A549 (cell line): ENCODE measurements around the gene PDZD4. TPM values are rescaled to one million over a fixed set of nuclear protein-coding genes. Genes with fewer than 3 reads are reported as not detected.

ENCODE experiments used
- ATAC-seq, 2 experiments: fragments of 200-7000 bp in 1 of 2; fragments of >200 bp in 1 of 2; cut with Nextera tagmentation in 1 of 2; cut with Tn5 transposase in 1 of 2; 3 replicates each; pipeline versions ENCODE4 v1.8.0 to v1.9.1; 2018 to 2020; ENCODE audit warnings: mild to moderate bottlenecking in 1 of 2, moderate library complexity in 1 of 2
- CTCF ChIA-PET: fragments of 300-600 bp; sonication (Branson Sonifier 250); formaldehyde crosslinking; extraction: SDS; loops from one replicate; lab custom pipeline; 2021; ENCODE audit warnings: antibody characterized with exemption, inconsistent platforms; lab: Yijun Ruan, JAX
- POLR2A ChIA-PET: fragments of 350-600 bp; formaldehyde crosslinking; extraction: SDS; loops from one replicate; lab custom pipeline; 2021; ENCODE audit warnings: antibody characterized with exemption, inconsistent platforms; lab: Yijun Ruan, JAX
- DNase-seq, 2 experiments: peaks; one replicate each; pipeline versions ENCODE4 v3.0.0 to v3.0.0-alpha.2; 2011 to 2016; ENCODE audit warnings: low read depth in 1 of 2, low spot score in 1 of 2
- FAIRE-seq: peaks from 2 replicates; lab custom pipeline; 2011; peaks lifted over from hg19 to GRCh38; lab: Jason Lieb, UNC
- H3K27ac ChIP-seq, 2 experiments: fragments of >200 bp; sonication (Bioruptor Twin); formaldehyde crosslinking; 3 replicates each; pipeline ENCODE4 v1.5.1; 2016 to 2017
- H3K4me1 ChIP-seq: fragments of >200 bp; sonication (Bioruptor Twin); formaldehyde crosslinking; 3 replicates; pipeline ENCODE4 v1.6.1; 2016
- H3K4me2 ChIP-seq: fragments of >200 bp; sonication (Bioruptor Twin); formaldehyde crosslinking; 3 replicates; pipeline ENCODE4 v1.6.1; 2016
- H3K4me3 ChIP-seq: fragments of >200 bp; sonication (Bioruptor Twin); formaldehyde crosslinking; 3 replicates; pipeline ENCODE4 v1.5.1; 2016
- H3K9me3 ChIP-seq: fragments of >200 bp; sonication (Bioruptor Twin); formaldehyde crosslinking; 3 replicates; pipeline ENCODE4 v1.6.1; 2016
- BHLHE40 ChIP-seq: IDR thresholded peaks from 2 replicates; pipeline ENCODE4 v1.6.1; 2012; ENCODE audit warnings: low read depth, low read length, inconsistent platforms
- CBX2 ChIP-seq: fragments of 200-600 bp; sonication (generic); IDR thresholded peaks from 2 replicates; pipeline ENCODE4 v1.6.1; 2016; ENCODE audit warnings: low read depth, mild to moderate bottlenecking, borderline replicate concordance
- CHD2 ChIP-seq: fragments of 150-350 bp; IDR thresholded peaks from 2 replicates; pipeline ENCODE4 v1.6.1; 2014; ENCODE audit warnings: low read length; ENCODE audit not compliant: partially characterized antibody
- E2F6 ChIP-seq: IDR thresholded peaks from 2 replicates; pipeline ENCODE4 v1.6.1; 2012; ENCODE audit warnings: low read depth, borderline replicate concordance
- EHF ChIP-seq: fragments of 250-450 bp; sonication (Bioruptor Pico); IDR thresholded peaks from 2 replicates; pipeline ENCODE4 v1.5.0; 2020; ENCODE audit warnings: mild to moderate bottlenecking
- EHMT2 ChIP-seq: fragments of 200-600 bp; sonication (generic); IDR thresholded peaks from 2 replicates; pipeline ENCODE4 v1.6.1; 2016; ENCODE audit warnings: antibody characterized with exemption, low read depth, mild to moderate bottlenecking, moderate library complexity
- EP300 ChIP-seq, 2 experiments: fragments of >200 bp; sonication (Bioruptor Twin); formaldehyde crosslinking; IDR thresholded peaks; 2 replicates in 1 of 2; 3 replicates in 1 of 2; pipeline ENCODE4 v1.6.1; 2016 to 2017
- ESRRA ChIP-seq: fragments of 150-350 bp; IDR thresholded peaks from 2 replicates; pipeline ENCODE4 v1.6.1; 2014; ENCODE audit warnings: mild to moderate bottlenecking, low read length, borderline replicate concordance
- FOSB ChIP-seq: fragments of 250-450 bp; sonication (Bioruptor Pico); IDR thresholded peaks from 2 replicates; pipeline ENCODE4 v1.5.0; 2020; ENCODE audit warnings: mild to moderate bottlenecking, moderate library complexity
- FOSL2 ChIP-seq, 2 experiments: fragments of 450-650 bp in 1 of 2; fragments of >200 bp in 1 of 2; sonication (Bioruptor Twin) in 1 of 2; formaldehyde crosslinking; IDR thresholded peaks; 2 replicates each; pipeline versions ENCODE4 v1.5.0 to v1.6.1; 2016 to 2020; ENCODE audit warnings: mild to moderate bottlenecking in 1 of 2, moderate library complexity in 1 of 2
- FOXS1 ChIP-seq: fragments of 250-450 bp; sonication (Bioruptor Pico); IDR thresholded peaks from 2 replicates; pipeline ENCODE4 v1.5.0; 2020; ENCODE audit warnings: mild to moderate bottlenecking, moderate library complexity
- HDAC2 ChIP-seq: fragments of 200-600 bp; sonication (generic); IDR thresholded peaks from 2 replicates; pipeline ENCODE4 v1.6.1; 2016
- HES2 ChIP-seq: fragments of >200 bp; sonication (Bioruptor Twin); formaldehyde crosslinking; IDR thresholded peaks from 2 replicates; pipeline ENCODE4 v1.6.1; 2016
- HMGXB4 ChIP-seq: fragments of 250-450 bp; sonication (Bioruptor Pico); IDR thresholded peaks from 2 replicates; pipeline ENCODE4 v1.5.0; 2021; ENCODE audit warnings: mild to moderate bottlenecking, moderate library complexity, borderline replicate concordance
- HOXA7 ChIP-seq: fragments of 250-450 bp; sonication (Bioruptor Pico); IDR thresholded peaks from 2 replicates; pipeline ENCODE4 v1.5.0; 2020; ENCODE audit warnings: mild to moderate bottlenecking, moderate library complexity
- HOXB13 ChIP-seq: fragments of 250-450 bp; sonication (Bioruptor Pico); IDR thresholded peaks from 2 replicates; pipeline ENCODE4 v1.5.0; 2020; ENCODE audit warnings: low read depth, mild to moderate bottlenecking, moderate library complexity
- HOXB5 ChIP-seq: fragments of 250-450 bp; sonication (Bioruptor Pico); IDR thresholded peaks from 2 replicates; pipeline ENCODE4 v1.5.0; 2020; ENCODE audit warnings: mild to moderate bottlenecking, moderate library complexity
- JUN ChIP-seq, 2 experiments: fragments of >200 bp; sonication (Bioruptor Twin); formaldehyde crosslinking; IDR thresholded peaks; 2 replicates in 1 of 2; 3 replicates in 1 of 2; pipeline ENCODE4 v1.6.1; 2016 to 2017
- JUNB ChIP-seq: fragments of >200 bp; sonication (Bioruptor Twin); formaldehyde crosslinking; IDR thresholded peaks from 2 replicates; pipeline ENCODE4 v1.6.1; 2016
- KDM5A ChIP-seq: fragments of 200-600 bp; sonication (generic); IDR thresholded peaks from 2 replicates; pipeline ENCODE4 v1.6.1; 2016; ENCODE audit warnings: antibody characterized with exemption, mild to moderate bottlenecking
- MAX ChIP-seq: IDR thresholded peaks from 2 replicates; pipeline ENCODE4 v1.6.1; 2012
- MYC ChIP-seq: IDR thresholded peaks from 2 replicates; pipeline ENCODE4 v1.6.1; 2012; ENCODE audit warnings: mild to moderate bottlenecking, inconsistent platforms, low read length, improper control_type of control experiment, borderline replicate concordance
- PBX3 ChIP-seq: IDR thresholded peaks from 2 replicates; pipeline ENCODE4 v1.6.1; 2012
- PHF8 ChIP-seq: fragments of 200-600 bp; sonication (generic); IDR thresholded peaks from 2 replicates; pipeline ENCODE4 v1.6.1; 2016; ENCODE audit warnings: low read depth, mild to moderate bottlenecking, antibody characterized with exemption, moderate library complexity, borderline replicate concordance
- POLR2A ChIP-seq: IDR thresholded peaks from 2 replicates; pipeline ENCODE4 v1.6.1; 2012; ENCODE audit warnings: mild to moderate bottlenecking, low read length
- RAD21 ChIP-seq, 2 experiments: fragments of >200 bp in 1 of 2; sonication (Bioruptor Twin) in 1 of 2; formaldehyde crosslinking in 1 of 2; IDR thresholded peaks in 1 of 2; conservative IDR thresholded peaks in 1 of 2; 2 replicates in 1 of 2; 3 replicates in 1 of 2; pipeline ENCODE4 v1.6.1; 2012 to 2018; ENCODE audit warnings: inconsistent platforms in 1 of 2
- RCOR1 ChIP-seq: fragments of 150-350 bp; IDR thresholded peaks from 2 replicates; pipeline ENCODE4 v1.6.1; 2014; ENCODE audit warnings: antibody characterized with exemption, low read length, low read depth
- RFX5 ChIP-seq: fragments of 450-650 bp; IDR thresholded peaks from 2 replicates; pipeline ENCODE4 v1.7.1; 2014; ENCODE audit warnings: antibody characterized with exemption, mild to moderate bottlenecking, moderate library complexity
- SMC3 ChIP-seq: fragments of >200 bp; sonication (Bioruptor Twin); formaldehyde crosslinking; IDR thresholded peaks from 3 replicates; pipeline ENCODE4 v1.6.1; 2018; ENCODE audit warnings: inconsistent platforms
- ZNF302 ChIP-seq: fragments of 250-450 bp; sonication (Bioruptor Pico); IDR thresholded peaks from 2 replicates; pipeline ENCODE4 v1.9.0; 2021; ENCODE audit warnings: inconsistent platforms, mild to moderate bottlenecking, moderate library complexity
- ZSCAN20 ChIP-seq: fragments of 250-450 bp; sonication (Bioruptor Pico); IDR thresholded peaks from 2 replicates; pipeline ENCODE4 v1.8.0; 2022; ENCODE audit warnings: mild to moderate bottlenecking, moderate library complexity
- whole genome bisulfite sequencing: methylation state at CpG from one replicate; pipeline ENCODE4 v1.1.6; 2017; ENCODE audit errors: missing lambda C conversion rate; 5-methylcytosine and 5-hydroxymethylcytosine counted together
- polyA plus RNA-seq, 4 experiments: library from polyadenylated mRNA; depleted of rRNA in 3 of 4; stranded (reverse); fragments of >200 nt; fragmentation: RNase III in 1 of 4; extraction: RNeasy Plus Mini Kit Qiagen cat#74134 plus additional on column Dnase treatment in 1 of 4; gene quantifications; 2 replicates in 3 of 4; 3 replicates in 1 of 4; pipeline ENCODE4 v1.2.3, GENCODE V29; 2011 to 2017

PDZD4 gene
- polyA plus RNA-seq, 2 of the 4 experiments (the other 2 are of a cell fraction): 1.2 to 3.0 TPM

GRCh38 chrX:153807976-153808375 is 22.4 kb downstream of the PDZD4 start:
- POLR2A ChIA-PET: interaction anchor here (1.4 kb wide), 1 partner anchor 14 kb away, joined by 3 read pairs; the partner anchor contains the start of genes IDH3G and SSR4
- 70% methylated on average over 9 of the region's 19 CpGs for WGBS

GRCh38 chrX:153806999-153807575 is 23.3 kb downstream of the PDZD4 start:
- no peak for FAIRE-seq
- DNase-seq: no peak
- TF ChIP-seq MYC: no peak
- Histone ChIP-seq H3K27ac (no peak overlapping the region), H3K4me3 (no peak overlapping the region), H3K4me1 (no peaks in the 10 kb centered on the region), H3K9me3 (no peaks in the 10 kb centered on the region), H3K4me2 (no peak overlapping the region)
- no peak for ATAC-seq
- WGBS: 79% methylated on average over 12 of the region's 28 CpGs
- ChIA-PET CTCF (interaction anchor here (0.8 kb wide), 1 partner anchor 46 kb away, joined by 3 read pairs; no protein-coding TSS in a partner anchor), POLR2A (interaction anchor here (1.4 kb wide), 1 partner anchor 13 kb away, joined by 3 read pairs; the partner anchor contains the start of genes IDH3G and SSR4)

More at GRCh38 chrX:153807976-153808375, 22.4 kb downstream of the PDZD4 start:
- Histone ChIP-seq H3K9me3 (no peaks in the 10 kb centered on the region), H3K4me3 (no peak overlapping the region), H3K4me1 (no peaks in the 10 kb centered on the region), H3K4me2 (no peak overlapping the region), H3K27ac (no peak overlapping the region)
- CTCF ChIA-PET: interaction anchor here (0.9 to 1.2 kb wide), 2 partner anchors 9 to 45 kb away, joined by 3 read pairs; no protein-coding TSS in a partner anchor
- TF ChIP-seq E2F6 (no peak), HDAC2 (no peak), FOSL2 (IDR thresholded peaks at IDR 0.05) (no peak), FOSL2 (CRISPR knock-in tag; IDR thresholded peaks at IDR 0.05) (no peak), MAX (no peak), POLR2A (no peak), ZNF302 (no peak), ZSCAN20 (CRISPR knock-in tag) (no peak), PHF8 (no peak), RAD21 (conservative IDR thresholded peaks at IDR 0.05 in 1 of 2, IDR thresholded peaks at IDR 0.05 in 1 of 2) (no peak), FOXS1 (CRISPR knock-in tag) (no peak), KDM5A (no peak), CBX2 (no peak), MYC (no peak), RCOR1 (no peak), SMC3 (no peak), EHF (CRISPR knock-in tag) (no peak), EP300 (IDR thresholded peaks at IDR 0.05) (no peak), HMGXB4 (CRISPR knock-in tag) (no peak), HOXB5 (CRISPR knock-in tag) (no peak), HOXA7 (CRISPR knock-in tag) (no peak)
- FAIRE-seq (no peak), ATAC-seq (no peak), DNase-seq (no peak)

GRCh38 chrX:153805436-153805835 is 24.9 kb downstream of the PDZD4 start:
- FAIRE-seq: no peak
- Histone ChIP-seq H3K4me3 (no peak overlapping the region), H3K4me1 (no peaks in the 10 kb centered on the region), H3K27ac (no peak overlapping the region), H3K9me3 (no peaks in the 10 kb centered on the region), H3K4me2 (no peak overlapping the region)
- CTCF ChIA-PET: no interaction called here
- TF ChIP-seq PBX3: no peak
- no peak for TF ChIP-seq FOXS1 (CRISPR knock-in tag)
- no peak for TF ChIP-seq CHD2
- TF ChIP-seq BHLHE40: no peak
- no peak for TF ChIP-seq RFX5
- no peak for TF ChIP-seq HOXB13 (CRISPR knock-in tag)
- TF ChIP-seq PHF8: no peak
- no peak for TF ChIP-seq RAD21 (conservative IDR thresholded peaks at IDR 0.05 in 1 of 2, IDR thresholded peaks at IDR 0.05 in 1 of 2)
- TF ChIP-seq JUN (IDR thresholded peaks at IDR 0.05): no peak
- no peak for TF ChIP-seq JUNB
- TF ChIP-seq HOXB5 (CRISPR knock-in tag): no peak
- no peak for TF ChIP-seq FOSL2 (IDR thresholded peaks at IDR 0.05)
- no peak for TF ChIP-seq FOSL2 (CRISPR knock-in tag; IDR thresholded peaks at IDR 0.05)
- TF ChIP-seq HES2: no peak
- no peak for TF ChIP-seq FOSB
- TF ChIP-seq POLR2A: no peak
- no peak for TF ChIP-seq EHMT2
- no peak for TF ChIP-seq ESRRA
- TF ChIP-seq MAX: no peak
- ATAC-seq: no peak
- POLR2A ChIA-PET: no interaction called here
- no peak for DNase-seq
- 76% methylated on average over 3 of the region's 13 CpGs for WGBS
